Hepatocyte (in vitro differentiated cells): ENCODE data around the gene CRISPLD2. TPM values are rescaled to one million over a fixed set of nuclear protein-coding genes. Genes with fewer than 3 reads are reported as not detected.

Experiments used
- DNase-seq: peaks from one replicate; pipeline ENCODE4 v3.0.0-alpha.2; 2016; ENCODE audit warnings: low spot score
- H2AFZ ChIP-seq: fragments of 200-600 bp; sonication (generic); 2 replicates; pipeline ENCODE4 v1.6.0; 2016; ENCODE audit warnings: antibody characterized with exemption, mild to moderate bottlenecking
- H3K27ac ChIP-seq: fragments of 200-600 bp; sonication (generic); 2 replicates; pipeline ENCODE4 v1.5.1; 2016; ENCODE audit warnings: mild to moderate bottlenecking
- H3K27me3 ChIP-seq: fragments of 200-600 bp; sonication (generic); 2 replicates; pipeline ENCODE4 v1.6.1; 2016
- H3K36me3 ChIP-seq: fragments of 200-600 bp; sonication (generic); replicated peaks from 2 replicates; pipeline ENCODE4 v1.5.1; 2016; ENCODE audit warnings: low read depth; ENCODE audit not compliant: insufficient read depth
- H3K4me1 ChIP-seq: fragments of 200-600 bp; sonication (generic); 2 replicates; pipeline ENCODE4 v1.5.1; 2016; ENCODE audit warnings: mild to moderate bottlenecking, moderate library complexity; ENCODE audit not compliant: insufficient read depth
- H3K4me2 ChIP-seq: fragments of 200-600 bp; sonication (generic); 2 replicates; pipeline ENCODE4 v1.6.0; 2016
- H3K4me3 ChIP-seq: fragments of 200-600 bp; sonication (generic); 2 replicates; pipeline ENCODE4 v1.5.1; 2016; ENCODE audit warnings: mild to moderate bottlenecking
- H3K79me2 ChIP-seq: fragments of 200-600 bp; sonication (generic); 2 replicates; pipeline ENCODE4 v1.6.0; 2017; ENCODE audit warnings: mild to moderate bottlenecking
- H3K9me2 ChIP-seq: fragments of 200-600 bp; sonication (generic); replicated peaks from 2 replicates; pipeline ENCODE4 v1.6.0; 2017; ENCODE audit warnings: mild to moderate bottlenecking; ENCODE audit not compliant: insufficient read depth
- H3K9me3 ChIP-seq: fragments of 200-600 bp; sonication (generic); 2 replicates; pipeline ENCODE4 v1.5.1; 2016; ENCODE audit warnings: low read depth, mild to moderate bottlenecking
- H4K20me1 ChIP-seq: fragments of 200-600 bp; sonication (generic); 2 replicates; pipeline ENCODE4 v1.6.0; 2016; ENCODE audit warnings: mild to moderate bottlenecking; ENCODE audit not compliant: insufficient read depth, poor library complexity, severe bottlenecking
- EZH2 ChIP-seq: fragments of 200-600 bp; sonication (generic); IDR thresholded peaks from 2 replicates; pipeline ENCODE4 v1.6.1; 2016; ENCODE audit warnings: antibody characterized with exemption, mild to moderate bottlenecking, borderline replicate concordance
- EZH2phosphoT487 ChIP-seq: fragments of 200-600 bp; sonication (generic); IDR thresholded peaks from one replicate; pipeline ENCODE4 v1.6.1; 2018; ENCODE audit warnings: antibody characterized with exemption, mild to moderate bottlenecking, low read depth, moderate library complexity; ENCODE audit not compliant: unreplicated experiment, severe bottlenecking
- WGBS: methylation state at CpG from one replicate; pipeline ENCODE4 v1.1.6; 2016; ENCODE audit warnings: low lambda C conversion rate; ENCODE audit errors: missing lambda C conversion rate; 5-methylcytosine and 5-hydroxymethylcytosine counted together
- polyA plus RNA-seq: library from polyadenylated mRNA; unstranded; fragments of >200 nt; fragmentation: Nextera tagmentation; extraction: Ambion mirVana; gene quantifications from 2 replicates; pipeline ENCODE4 v1.2.1, GENCODE V29; 2016
- total RNA-seq: library from RNA; depleted of rRNA; stranded (reverse); fragments of >200 nt; gene quantifications from 2 replicates; pipeline ENCODE4 v1.2.3, GENCODE V29; 2014
- TF ChIP-seq, protein P1 (sequence below): fragments of 200-600 bp; sonication (generic); IDR thresholded peaks from 2 replicates; pipeline ENCODE4 v1.5.1; 2016; ENCODE audit warnings: antibody characterized with exemption, mild to moderate bottlenecking; ENCODE audit not compliant: poor library complexity

The CRISPLD2 gene
- total and polyA plus RNA-seq, 2 experiments from 2014 or later: 281 to 315 TPM

DNA sequence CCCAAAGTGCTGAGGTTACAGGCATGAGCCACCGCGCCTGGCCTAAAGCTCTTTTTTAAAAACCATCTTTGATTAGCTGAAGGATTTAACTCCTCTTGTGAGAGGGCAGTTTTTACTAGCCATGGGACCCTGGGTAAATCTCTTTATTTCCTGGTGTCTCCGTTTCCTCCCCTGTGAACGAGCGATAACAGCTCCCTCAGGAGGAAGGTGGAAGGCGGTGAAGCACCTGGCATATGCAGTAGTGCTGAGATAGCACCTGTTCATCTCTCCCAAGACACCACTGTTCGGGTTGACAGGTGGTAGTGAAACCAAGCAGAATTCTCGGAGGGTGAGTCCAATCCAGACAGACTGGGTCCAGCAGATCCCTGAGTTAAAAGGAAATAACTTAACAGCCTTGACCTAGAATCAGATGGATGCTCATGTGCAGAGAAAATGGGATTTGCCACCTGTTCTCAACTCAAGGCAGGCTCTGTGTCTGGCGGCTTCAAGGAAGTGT is 86.2 kb downstream of the CRISPLD2 start:
- Histone ChIP-seq H3K4me3 (no peak overlapping the region), H3K27me3 (no peaks in the 10 kb centered on the region), H3K4me1 (peaks cover 3% of the 10 kb centered on the region), H2AFZ (no peak overlapping the region), H3K9me2 (no peaks in the 10 kb centered on the region), H3K4me2 (no peak overlapping the region), H3K79me2 (no peaks in the 10 kb centered on the region), H3K27ac (no peak overlapping the region), H4K20me1 (no peaks in the 10 kb centered on the region), H3K9me3 (no peaks in the 10 kb centered on the region), H3K36me3 (no peaks in the 10 kb centered on the region)
- DNase-seq: no peak
- WGBS: 88% methylated on average over 9 of the region's 9 CpGs
- TF ChIP-seq EZH2: no peak
- no peak for TF ChIP-seq EZH2phosphoT487
- TF ChIP-seq, protein P1, sequence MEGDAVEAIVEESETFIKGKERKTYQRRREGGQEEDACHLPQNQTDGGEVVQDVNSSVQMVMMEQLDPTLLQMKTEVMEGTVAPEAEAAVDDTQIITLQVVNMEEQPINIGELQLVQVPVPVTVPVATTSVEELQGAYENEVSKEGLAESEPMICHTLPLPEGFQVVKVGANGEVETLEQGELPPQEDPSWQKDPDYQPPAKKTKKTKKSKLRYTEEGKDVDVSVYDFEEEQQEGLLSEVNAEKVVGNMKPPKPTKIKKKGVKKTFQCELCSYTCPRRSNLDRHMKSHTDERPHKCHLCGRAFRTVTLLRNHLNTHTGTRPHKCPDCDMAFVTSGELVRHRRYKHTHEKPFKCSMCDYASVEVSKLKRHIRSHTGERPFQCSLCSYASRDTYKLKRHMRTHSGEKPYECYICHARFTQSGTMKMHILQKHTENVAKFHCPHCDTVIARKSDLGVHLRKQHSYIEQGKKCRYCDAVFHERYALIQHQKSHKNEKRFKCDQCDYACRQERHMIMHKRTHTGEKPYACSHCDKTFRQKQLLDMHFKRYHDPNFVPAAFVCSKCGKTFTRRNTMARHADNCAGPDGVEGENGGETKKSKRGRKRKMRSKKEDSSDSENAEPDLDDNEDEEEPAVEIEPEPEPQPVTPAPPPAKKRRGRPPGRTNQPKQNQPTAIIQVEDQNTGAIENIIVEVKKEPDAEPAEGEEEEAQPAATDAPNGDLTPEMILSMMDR: no peak

DNA sequence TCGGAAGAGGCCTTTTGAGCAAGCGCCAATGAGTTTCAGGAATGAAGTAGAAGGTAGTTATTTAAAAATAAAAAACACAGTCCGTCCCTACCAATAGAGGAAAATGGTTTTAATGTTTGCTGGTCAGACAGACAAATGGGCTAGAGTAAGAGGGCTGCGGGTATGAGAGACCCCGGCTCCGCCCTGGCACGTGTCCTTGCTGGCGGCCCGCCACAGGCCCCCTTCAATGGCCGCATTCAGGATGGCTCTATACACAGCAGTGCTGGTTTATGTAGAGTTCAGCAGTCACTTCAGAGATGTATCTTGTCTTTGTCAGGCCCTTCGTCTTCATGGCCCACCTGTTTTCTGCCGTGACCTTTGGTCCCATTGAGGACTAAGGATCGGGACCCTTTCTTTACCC is 87.3 kb downstream of the CRISPLD2 start:
- Histone ChIP-seq H3K4me3 (no peak overlapping the region), H3K4me1 (peaks cover 3% of the 10 kb centered on the region), H3K9me3 (no peaks in the 10 kb centered on the region), H2AFZ (no peak overlapping the region), H3K79me2 (no peaks in the 10 kb centered on the region), H3K4me2 (no peak overlapping the region), H3K36me3 (no peaks in the 10 kb centered on the region), H3K27me3 (no peaks in the 10 kb centered on the region), H4K20me1 (no peaks in the 10 kb centered on the region), H3K9me2 (no peaks in the 10 kb centered on the region), H3K27ac (peak overlapping the region; percentile 61)
- TF ChIP-seq EZH2phosphoT487: no peak
- TF ChIP-seq, protein P1: no peak
- no peak for TF ChIP-seq EZH2
- no peak for DNase-seq
- WGBS: 98% methylated on average over 13 of the region's 13 CpGs

DNA sequence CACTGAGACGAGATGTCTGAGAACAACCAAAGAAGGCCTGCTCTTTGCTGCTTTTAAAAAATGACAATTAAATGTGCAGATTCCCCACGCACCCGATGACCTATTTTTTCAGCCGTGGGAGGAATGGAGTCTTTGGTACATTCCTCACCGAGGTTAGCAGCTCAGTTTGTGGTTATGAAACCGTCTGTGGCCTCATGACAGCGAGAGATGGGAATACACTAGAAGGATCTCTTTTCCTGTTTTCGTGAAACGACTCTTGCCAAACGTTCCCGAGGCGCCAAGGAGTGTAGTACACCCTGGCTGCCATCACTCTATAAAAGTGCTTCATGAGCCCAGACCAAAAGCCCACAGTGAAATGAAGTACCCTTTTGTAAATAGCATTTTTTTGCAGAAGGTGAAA is 87.8 kb downstream of the CRISPLD2 start:
- no peak for TF ChIP-seq EZH2
- TF ChIP-seq EZH2phosphoT487: no peak
- TF ChIP-seq, protein P1: no peak
- Histone ChIP-seq H3K27ac (peak overlapping the region; percentile 61), H3K4me3 (no peak overlapping the region), H3K9me3 (no peaks in the 10 kb centered on the region), H2AFZ (no peak overlapping the region), H3K9me2 (no peaks in the 10 kb centered on the region), H3K4me1 (peaks cover 3% of the 10 kb centered on the region), H3K79me2 (no peaks in the 10 kb centered on the region), H3K27me3 (no peaks in the 10 kb centered on the region), H3K4me2 (no peak overlapping the region), H4K20me1 (no peaks in the 10 kb centered on the region), H3K36me3 (no peaks in the 10 kb centered on the region)
- WGBS: 63% methylated on average over 12 of the region's 12 CpGs
- DNase-seq: no peak
